Measurements from ENCODE around the gene RGL2. TPM values are rescaled to one million over a fixed set of nuclear protein-coding genes. Genes with fewer than 3 reads are reported as not detected.

RGL2 gene
- total and polyA plus RNA-seq, 2 of the 13 experiments (the other 11 are each of a cell fraction or from before 2014, with no cell fraction given): 22.9 to 47.4 TPM

DNA sequence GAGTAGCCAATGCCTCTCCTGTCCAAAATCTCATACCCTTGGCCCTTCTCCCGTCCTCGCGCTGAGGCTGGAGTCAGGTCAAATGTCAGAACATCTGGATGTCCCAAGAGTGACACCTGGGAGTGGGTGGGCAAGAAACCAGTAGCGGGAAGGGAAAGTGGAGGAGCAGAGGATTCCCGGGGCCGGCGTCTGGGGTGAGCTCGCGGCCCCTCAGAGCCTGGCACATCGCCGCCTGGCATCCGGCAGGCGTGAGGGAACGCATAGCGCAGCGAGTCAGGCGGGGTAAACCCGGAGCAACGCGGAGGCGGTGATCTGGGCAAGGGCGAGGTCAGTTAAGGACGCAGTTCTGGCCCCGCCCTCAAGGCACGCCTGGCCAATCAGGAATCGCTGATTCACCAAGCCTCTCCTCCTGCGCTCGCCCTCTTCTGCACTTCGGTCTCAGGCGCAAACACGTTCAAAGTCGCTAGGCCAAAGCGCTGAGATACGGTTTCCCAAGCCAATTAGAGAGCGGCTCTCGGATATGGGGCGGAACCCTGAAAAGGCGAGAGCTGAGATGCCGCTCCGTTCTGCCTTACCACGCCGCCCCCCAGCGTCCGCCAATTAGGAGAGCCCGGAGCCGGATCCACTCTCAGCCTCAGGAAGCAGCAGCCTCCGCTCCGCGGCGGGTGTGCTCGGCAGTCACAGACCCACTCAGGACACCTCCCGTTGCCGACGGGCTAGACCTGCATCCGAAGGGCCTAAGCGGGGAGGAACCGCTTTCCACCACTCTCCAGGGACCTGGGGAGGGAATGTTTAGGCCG, 49.6 kb downstream of the RGL2 start (continued):
- TF ChIP-seq SOX13 (IDR thresholded peaks at IDR 0.05) (no peak), SOX13 (CRISPR knock-in tag; conservative IDR thresholded peaks at IDR 0.05 in 1 of 2, IDR thresholded peaks at IDR 0.05 in 1 of 2) (peak in 1 of 2 experiments; percentile 68; a peak in 3 of 4 replicates), AKAP8 (CRISPR knock-in tag; IDR thresholded peaks at IDR 0.05) (no peak; the same call in none of the 2 replicates), ZNF160 (CRISPR knock-in tag; IDR thresholded peaks at IDR 0.05) (peak; percentile 52; the same call in 1 of the 2 replicates), ZSCAN9 (CRISPR knock-in tag; IDR thresholded peaks at IDR 0.05; ENCODE audit: borderline replicate concordance) (no peak; the same call in 1 of the 2 replicates), RNF219 (CRISPR knock-in tag; IDR thresholded peaks at IDR 0.05) (no peak), ZNF800 (CRISPR knock-in tag; IDR thresholded peaks at IDR 0.05) (no peak), ZNF577 (CRISPR knock-in tag; IDR thresholded peaks at IDR 0.05; ENCODE audit: borderline replicate concordance, low read depth) (no peak), SMYD3 (CRISPR knock-in tag; IDR thresholded peaks at IDR 0.05) (no peak), STAT5B (CRISPR knock-in tag; IDR thresholded peaks at IDR 0.05) (no peak), ZNF510 (CRISPR knock-in tag; IDR thresholded peaks at IDR 0.05; ENCODE audit: low read depth) (peak; percentile 76; the same call in 1 of the 2 replicates), PHF20 (CRISPR knock-in tag; IDR thresholded peaks at IDR 0.05) (peak; percentile 77; the same call in 1 of the 2 replicates)
- TF ChIP-seq, protein P1, sequence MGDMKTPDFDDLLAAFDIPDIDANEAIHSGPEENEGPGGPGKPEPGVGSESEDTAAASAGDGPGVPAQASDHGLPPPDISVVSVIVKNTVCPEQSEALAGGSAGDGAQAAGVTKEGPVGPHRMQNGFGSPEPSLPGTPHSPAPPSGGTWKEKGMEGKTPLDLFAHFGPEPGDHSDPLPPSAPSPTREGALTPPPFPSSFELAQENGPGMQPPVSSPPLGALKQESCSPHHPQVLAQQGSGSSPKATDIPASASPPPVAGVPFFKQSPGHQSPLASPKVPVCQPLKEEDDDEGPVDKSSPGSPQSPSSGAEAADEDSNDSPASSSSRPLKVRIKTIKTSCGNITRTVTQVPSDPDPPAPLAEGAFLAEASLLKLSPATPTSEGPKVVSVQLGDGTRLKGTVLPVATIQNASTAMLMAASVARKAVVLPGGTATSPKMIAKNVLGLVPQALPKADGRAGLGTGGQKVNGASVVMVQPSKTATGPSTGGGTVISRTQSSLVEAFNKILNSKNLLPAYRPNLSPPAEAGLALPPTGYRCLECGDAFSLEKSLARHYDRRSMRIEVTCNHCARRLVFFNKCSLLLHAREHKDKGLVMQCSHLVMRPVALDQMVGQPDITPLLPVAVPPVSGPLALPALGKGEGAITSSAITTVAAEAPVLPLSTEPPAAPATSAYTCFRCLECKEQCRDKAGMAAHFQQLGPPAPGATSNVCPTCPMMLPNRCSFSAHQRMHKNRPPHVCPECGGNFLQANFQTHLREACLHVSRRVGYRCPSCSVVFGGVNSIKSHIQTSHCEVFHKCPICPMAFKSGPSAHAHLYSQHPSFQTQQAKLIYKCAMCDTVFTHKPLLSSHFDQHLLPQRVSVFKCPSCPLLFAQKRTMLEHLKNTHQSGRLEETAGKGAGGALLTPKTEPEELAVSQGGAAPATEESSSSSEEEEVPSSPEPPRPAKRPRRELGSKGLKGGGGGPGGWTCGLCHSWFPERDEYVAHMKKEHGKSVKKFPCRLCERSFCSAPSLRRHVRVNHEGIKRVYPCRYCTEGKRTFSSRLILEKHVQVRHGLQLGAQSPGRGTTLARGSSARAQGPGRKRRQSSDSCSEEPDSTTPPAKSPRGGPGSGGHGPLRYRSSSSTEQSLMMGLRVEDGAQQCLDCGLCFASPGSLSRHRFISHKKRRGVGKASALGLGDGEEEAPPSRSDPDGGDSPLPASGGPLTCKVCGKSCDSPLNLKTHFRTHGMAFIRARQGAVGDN (CRISPR knock-in tag; IDR thresholded peaks at IDR 0.05): peak; percentile 91
- TF ChIP-seq, protein P2, sequence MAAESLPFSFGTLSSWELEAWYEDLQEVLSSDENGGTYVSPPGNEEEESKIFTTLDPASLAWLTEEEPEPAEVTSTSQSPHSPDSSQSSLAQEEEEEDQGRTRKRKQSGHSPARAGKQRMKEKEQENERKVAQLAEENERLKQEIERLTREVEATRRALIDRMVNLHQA (CRISPR knock-in tag; IDR thresholded peaks at IDR 0.05): no peak
- TF ChIP-seq, protein P3, sequence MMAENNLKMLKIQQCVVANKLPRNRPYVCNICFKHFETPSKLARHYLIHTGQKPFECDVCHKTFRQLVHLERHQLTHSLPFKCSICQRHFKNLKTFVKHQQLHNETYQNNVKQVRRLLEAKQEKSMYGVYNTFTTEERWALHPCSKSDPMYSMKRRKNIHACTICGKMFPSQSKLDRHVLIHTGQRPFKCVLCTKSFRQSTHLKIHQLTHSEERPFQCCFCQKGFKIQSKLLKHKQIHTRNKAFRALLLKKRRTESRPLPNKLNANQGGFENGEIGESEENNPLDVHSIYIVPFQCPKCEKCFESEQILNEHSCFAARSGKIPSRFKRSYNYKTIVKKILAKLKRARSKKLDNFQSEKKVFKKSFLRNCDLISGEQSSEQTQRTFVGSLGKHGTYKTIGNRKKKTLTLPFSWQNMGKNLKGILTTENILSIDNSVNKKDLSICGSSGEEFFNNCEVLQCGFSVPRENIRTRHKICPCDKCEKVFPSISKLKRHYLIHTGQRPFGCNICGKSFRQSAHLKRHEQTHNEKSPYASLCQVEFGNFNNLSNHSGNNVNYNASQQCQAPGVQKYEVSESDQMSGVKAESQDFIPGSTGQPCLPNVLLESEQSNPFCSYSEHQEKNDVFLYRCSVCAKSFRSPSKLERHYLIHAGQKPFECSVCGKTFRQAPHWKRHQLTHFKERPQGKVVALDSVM (CRISPR knock-in tag; IDR thresholded peaks at IDR 0.05): peak; percentile 89
- TF ChIP-seq, protein P4, sequence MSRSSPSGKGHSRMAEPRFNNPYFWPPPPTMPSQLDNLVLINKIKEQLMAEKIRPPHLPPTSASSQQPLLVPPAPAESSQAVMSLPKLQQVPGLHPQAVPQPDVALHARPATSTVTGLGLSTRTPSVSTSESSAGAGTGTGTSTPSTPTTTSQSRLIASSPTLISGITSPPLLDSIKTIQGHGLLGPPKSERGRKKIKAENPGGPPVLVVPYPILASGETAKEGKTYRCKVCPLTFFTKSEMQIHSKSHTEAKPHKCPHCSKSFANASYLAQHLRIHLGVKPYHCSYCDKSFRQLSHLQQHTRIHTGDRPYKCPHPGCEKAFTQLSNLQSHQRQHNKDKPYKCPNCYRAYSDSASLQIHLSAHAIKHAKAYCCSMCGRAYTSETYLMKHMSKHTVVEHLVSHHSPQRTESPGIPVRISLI (CRISPR knock-in tag; IDR thresholded peaks at IDR 0.05; ENCODE audit: borderline replicate concordance): no peak

All from HepG2 (cell line).